H1 (cell line): ENCODE data around the gene APEH. TPM values are rescaled to one million over a fixed set of nuclear protein-coding genes. Genes with fewer than 3 reads are reported as not detected.
"Not testable (repeated sequence)": the region's sequence is repeated elsewhere in the genome, so short reads cannot be mapped to it uniquely, and the experiment has no call there.

Source experiments
- CTCF ChIA-PET: fragments of 300-600 bp; sonication (Branson Sonifier 250); formaldehyde crosslinking; loops from one replicate; lab custom pipeline; 2021; ENCODE audit not compliant: partially characterized antibody; lab: Charles Lee
- POLR2A ChIA-PET: fragments of 300-600 bp; sonication (Branson Sonifier 250); formaldehyde crosslinking; loops from one replicate; lab custom pipeline; 2021; ENCODE audit warnings: inconsistent platforms; ENCODE audit not compliant: partially characterized antibody; lab: Charles Lee
- DNase-seq, 2 experiments: peaks; one replicate each; pipeline versions ENCODE4 v3.0.0 to v3.0.0-alpha.2; 2010 to 2022; ENCODE audit warnings: low spot score in 2 of 2, low read depth in 1 of 2, mixed read lengths in 1 of 2
- FAIRE-seq: peaks from 2 replicates; lab custom pipeline; 2011; peaks lifted over from hg19 to GRCh38; lab: Jason Lieb, UNC
- H2AFZ ChIP-seq: 2 replicates; pipeline ENCODE4 v1.8.1; 2012; ENCODE audit warnings: low read length, inconsistent platforms
- H2AK5ac ChIP-seq: 2 replicates; pipeline ENCODE4 v1.6.1; 2013; ENCODE audit warnings: low read depth, low read length
- H2BK120ac ChIP-seq: replicated peaks from 2 replicates; pipeline ENCODE3; 2013; ENCODE audit warnings: low read depth, low read length, inconsistent platforms
- H2BK12ac ChIP-seq: 2 replicates; pipeline ENCODE4 v1.6.1; 2013; ENCODE audit warnings: low read depth, low read length
- H2BK15ac ChIP-seq: 2 replicates; pipeline ENCODE4 v1.6.1; 2013; ENCODE audit warnings: low read length
- H2BK20ac ChIP-seq: 2 replicates; pipeline ENCODE4 v1.6.1; 2013; ENCODE audit warnings: low read length
- H2BK5ac ChIP-seq: 2 replicates; pipeline ENCODE4 v1.6.1; 2013; ENCODE audit warnings: low read depth, low read length
- H3K14ac ChIP-seq: 2 replicates; pipeline ENCODE4 v1.6.1; 2013; ENCODE audit warnings: inconsistent platforms; ENCODE audit not compliant: insufficient read length
- H3K18ac ChIP-seq: 2 replicates; pipeline ENCODE4 v1.6.1; 2013; ENCODE audit warnings: low read length; ENCODE audit errors: extremely low read depth
- H3K23ac ChIP-seq: 2 replicates; pipeline ENCODE4 v1.6.1; 2013; ENCODE audit warnings: inconsistent platforms; ENCODE audit not compliant: insufficient read length
- H3K23me2 ChIP-seq: 2 replicates; pipeline ENCODE4 v1.6.1; 2013; ENCODE audit warnings: low read depth, low read length
- H3K27ac ChIP-seq: 2 replicates; pipeline ENCODE4 v1.6.1; 2011; ENCODE audit warnings: low read depth, low read length, inconsistent platforms
- H3K27me3 ChIP-seq, 4 experiments: replicated peaks in 1 of 4; 1 replicate in 1 of 4; 2 replicates in 3 of 4; pipeline versions ENCODE4 v1.6.1 to v1.8.1; 2011 to 2013; ENCODE audit warnings: low read length in 3 of 4, mild to moderate bottlenecking in 3 of 4, inconsistent platforms in 2 of 4, mixed read lengths in 2 of 4, moderate library complexity in 1 of 4; ENCODE audit not compliant: control insufficient read depth in 3 of 4, insufficient read depth in 3 of 4; ENCODE audit errors: extremely low read depth in 1 of 4
- H3K36me3 ChIP-seq, 4 experiments: 2 replicates each; pipeline versions ENCODE4 v1.6.1 to v1.8.1; 2011 to 2013; ENCODE audit warnings: mild to moderate bottlenecking in 4 of 4, low read length in 3 of 4, moderate library complexity in 2 of 4, control low read depth in 1 of 4, inconsistent platforms in 1 of 4; ENCODE audit not compliant: insufficient read depth in 4 of 4, control insufficient read depth in 2 of 4
- H3K4ac ChIP-seq: replicated peaks from 2 replicates; pipeline ENCODE3; 2013; ENCODE audit warnings: low read length, low read depth, mixed read lengths, inconsistent platforms; ENCODE audit not compliant: insufficient read length
- H3K4me1 ChIP-seq, 4 experiments: replicated peaks in 1 of 4; 1 replicate in 1 of 4; 2 replicates in 3 of 4; pipeline versions ENCODE4 v1.6.1 to v1.8.1; 2011 to 2013; ENCODE audit warnings: low read length in 3 of 4, inconsistent platforms in 2 of 4, mixed read lengths in 1 of 4; ENCODE audit not compliant: insufficient read depth in 4 of 4, control insufficient read depth in 3 of 4
- H3K4me2 ChIP-seq, 2 experiments: 2 replicates each; pipeline versions ENCODE4 v1.6.1 to v1.8.1; 2011 to 2013; ENCODE audit warnings: low read depth in 2 of 2, low read length in 2 of 2, control low read depth in 1 of 2, inconsistent platforms in 1 of 2, mild to moderate bottlenecking in 1 of 2; ENCODE audit not compliant: insufficient read depth in 1 of 2
- H3K4me3 ChIP-seq, 4 experiments: fragments of 200-600, 300-600 bp in 1 of 4; sonication (generic), shearing (Covaris generic), sonication (Bioruptor Twin) in 1 of 4; 2 replicates each; pipeline versions ENCODE4 v1.5.1 to v1.8.1; 2011 to 2016; ENCODE audit warnings: low read length in 4 of 4, low read depth in 3 of 4, control low read depth in 2 of 4, inconsistent platforms in 2 of 4, mild to moderate bottlenecking in 2 of 4, mixed read lengths in 1 of 4, moderate library complexity in 1 of 4; ENCODE audit not compliant: insufficient read depth in 2 of 4; ENCODE audit errors: extremely low read depth in 1 of 4
- H3K56ac ChIP-seq: replicated peaks from 2 replicates; pipeline ENCODE3; 2013; ENCODE audit warnings: low read depth, mild to moderate bottlenecking, mixed read lengths, low read length, inconsistent platforms; ENCODE audit not compliant: insufficient read length
- H3K79me1 ChIP-seq: 2 replicates; pipeline ENCODE4 v1.6.1; 2013; ENCODE audit warnings: low read depth, low read length, control low read depth
- H3K79me2 ChIP-seq, 2 experiments: 2 replicates each; pipeline versions ENCODE4 v1.6.1 to v1.8.1; 2012 to 2013; ENCODE audit warnings: low read length in 2 of 2, mild to moderate bottlenecking in 2 of 2, inconsistent platforms in 1 of 2; ENCODE audit not compliant: insufficient read depth in 2 of 2, control insufficient read depth in 1 of 2
- H3K9ac ChIP-seq, 4 experiments: replicated peaks in 1 of 4; 1 replicate in 1 of 4; 2 replicates in 3 of 4; pipeline versions ENCODE4 v1.6.1 to v1.8.1; 2011 to 2013; ENCODE audit warnings: low read depth in 3 of 4, low read length in 3 of 4, control low read depth in 2 of 4, mild to moderate bottlenecking in 2 of 4, moderate library complexity in 2 of 4, inconsistent platforms in 1 of 4; ENCODE audit errors: extremely low read depth in 1 of 4
- H3K9me3 ChIP-seq, 2 experiments: 2 replicates each; pipeline versions ENCODE4 v1.6.1 to v1.8.1; 2012 to 2013; ENCODE audit warnings: mild to moderate bottlenecking in 2 of 2, moderate library complexity in 2 of 2, control low read depth in 1 of 2, inconsistent platforms in 1 of 2, low read depth in 1 of 2, low read length in 1 of 2, mixed read lengths in 1 of 2; ENCODE audit not compliant: insufficient read depth in 2 of 2
- H4K20me1 ChIP-seq, 2 experiments: replicated peaks in 1 of 2; 2 replicates each; pipeline versions ENCODE3 to v1.8.1; 2011 to 2013; ENCODE audit warnings: inconsistent platforms in 2 of 2, low read length in 2 of 2, mild to moderate bottlenecking in 1 of 2; ENCODE audit not compliant: insufficient read depth in 2 of 2, control insufficient read depth in 1 of 2
- H4K5ac ChIP-seq: 2 replicates; pipeline ENCODE4 v1.6.1; 2013; ENCODE audit warnings: low read length, low read depth, mixed read lengths, inconsistent platforms; ENCODE audit not compliant: insufficient read length
- H4K8ac ChIP-seq: 2 replicates; pipeline ENCODE4 v1.8.0; 2013; ENCODE audit warnings: mild to moderate bottlenecking, moderate library complexity, low read length, inconsistent platforms; ENCODE audit not compliant: insufficient read depth; ENCODE audit errors: extremely low read depth
- H4K91ac ChIP-seq: replicated peaks from 2 replicates; pipeline ENCODE3; 2013; ENCODE audit warnings: low read length, mixed read lengths, inconsistent platforms; ENCODE audit not compliant: insufficient read length
- WGBS, 2 experiments: shearing (Covaris generic) in 1 of 2; methylation state at CpG; one replicate each; pipeline versions ENCODE4 v1.1.6 to v1.1.7; 2013 to 2015; ENCODE audit warnings: low lambda C conversion rate in 2 of 2, mixed read lengths in 2 of 2, inconsistent platforms in 1 of 2, low coverage in 1 of 2, missing lambda C conversion rate in 1 of 2; ENCODE audit not compliant: insufficient replicate concordance in 2 of 2, insufficient coverage in 1 of 2, insufficient read length in 1 of 2; ENCODE audit errors: extremely low coverage in 1 of 2, missing lambda C conversion rate in 1 of 2; 5-methylcytosine and 5-hydroxymethylcytosine counted together
- polyA plus RNA-seq, 7 experiments: library from polyadenylated mRNA; depleted of rRNA in 3 of 7; stranded (reverse) in 5 of 7; unstranded in 2 of 7; fragments of >200 nt in 5 of 7; fragments of 200-250 nt in 2 of 7; gene quantifications; 1 replicate in 5 of 7; 2 replicates in 1 of 7; 4 replicates in 1 of 7; pipeline versions ENCODE4 v1.2.1 to v1.2.3, GENCODE V29; 2011 to 2013; ENCODE audit warnings: missing spikeins in 2 of 7, mixed read lengths in 2 of 7
- total RNA-seq: library from RNA; stranded (reverse); fragmentation: NEBNext Ultra II Directional; extraction: Animal tissue kit (Norgen Biotek cat#: 25700); gene quantifications from 2 replicates; pipeline ENCODE4 v1.2.1, GENCODE V29; 2021

APEH gene
- total and polyA plus RNA-seq, 2 of the 8 experiments (the other 6 are each of a cell fraction or from before 2014, with no cell fraction given) = 222 to 260 TPM

- H3K4ac ChIP-seq, H2BK5ac ChIP-seq, H3K9me3 ChIP-seq, H4K8ac ChIP-seq, CTCF ChIA-PET, H2AK5ac ChIP-seq, H3K9ac ChIP-seq, H3K79me2 ChIP-seq, FAIRE-seq, H4K5ac ChIP-seq, H3K27ac ChIP-seq, H3K14ac ChIP-seq, H2BK15ac ChIP-seq, H3K56ac ChIP-seq, H2BK12ac ChIP-seq, H4K20me1 ChIP-seq, H2BK120ac ChIP-seq, H4K91ac ChIP-seq, H3K79me1 ChIP-seq, H3K18ac ChIP-seq, H3K27me3 ChIP-seq, H2AFZ ChIP-seq, DNase-seq, H3K4me1 ChIP-seq, H2BK20ac ChIP-seq, H3K23ac ChIP-seq: not testable (repeated sequence)
- 81% methylated on average over 7 of the region's 12 CpGs; no CpG with 5 or more reads in 1 of the 2 experiments for WGBS, 2 experiments
- Histone ChIP-seq H3K36me3 (peaks cover 14 to 15% (median 15%) of the 10 kb centered on the region in 4 experiments), H3K4me3 (peak overlapping the region; percentile 49 to 74 (median 52); a peak in 7 of 8 replicates), H3K23me2 (peaks cover 14% of the 10 kb centered on the region), H3K4me2 (peak overlapping the region; percentile 77 to 99)
- POLR2A ChIA-PET = interaction anchor here (2.6 kb wide), 1 partner anchor 31 kb away, joined by 12 read pairs; the partner anchor contains the start of gene AMIGO3
These were observed 13.3 kb downstream of the APEH start for GRCh38 chr3:49687424-49687795.
